Progenitor cell of endocrine pancreas (in vitro differentiated cells): Measurements from ENCODE around the gene NKAIN2. TPM values are rescaled to one million over a fixed set of nuclear protein-coding genes. Genes with fewer than 3 reads are reported as not detected.

ENCODE experiments used
- DNase-seq: peaks from one replicate; pipeline ENCODE4 v3.0.0; 2021; ENCODE audit warnings: low spot score; ENCODE audit not compliant: unreplicated experiment
- H3K27ac Mint-ChIP-seq: 2 replicates; pipeline ENCODE4 v1.8.0; 2021; ENCODE audit warnings: mild to moderate bottlenecking, moderate library complexity, mixed read lengths
- H3K27me3 Mint-ChIP-seq: 2 replicates; pipeline ENCODE4 v1.8.0; 2021; ENCODE audit warnings: mixed read lengths
- H3K36me3 Mint-ChIP-seq: 2 replicates; pipeline ENCODE4 v1.8.0; 2022; ENCODE audit warnings: mixed read lengths; ENCODE audit not compliant: insufficient read depth
- H3K4me1 Mint-ChIP-seq: 2 replicates; pipeline ENCODE4 v1.8.0; 2021; ENCODE audit warnings: low read depth, mixed read lengths
- H3K4me3 Mint-ChIP-seq: 2 replicates; pipeline ENCODE4 v1.8.0; 2021; ENCODE audit warnings: low read depth, mild to moderate bottlenecking, moderate library complexity, mixed read lengths
- H3K9me3 Mint-ChIP-seq: 2 replicates; pipeline ENCODE4 v1.8.0; 2021; ENCODE audit warnings: low read depth, mixed read lengths
- CTCF ChIP-seq: fragments of 200-600 bp; sonication (generic); IDR thresholded peaks from one replicate; pipeline ENCODE4 v1.5.0; 2021; ENCODE audit warnings: antibody characterized with exemption, mild to moderate bottlenecking; ENCODE audit not compliant: unreplicated experiment
- total RNA-seq: library from RNA; stranded (reverse); gene quantifications from 2 replicates; pipeline ENCODE4 v1.2.1, GENCODE V29; 2021

NKAIN2 gene
- total RNA-seq, 1 donor from 2014 or later: 2.5 TPM

- Mint-ChIP-seq H3K27ac (no peak overlapping the region), H3K4me1 (peaks cover 16% of the 10 kb centered on the region), H3K9me3 (peaks cover 9% of the 10 kb centered on the region), H3K4me3 (no peak overlapping the region), H3K27me3 (no peaks in the 10 kb centered on the region), H3K36me3 (no peaks in the 10 kb centered on the region)
- no peak for DNase-seq
- no peak for TF ChIP-seq CTCF
These were observed 248.5 kb downstream of the NKAIN2 start for GRCh38 chr6:124052120-124052519.

- H3K27ac Mint-ChIP-seq: no peak overlapping the region
- H3K36me3 Mint-ChIP-seq: no peaks in the 10 kb centered on the region
- no peak overlapping the region for H3K4me3 Mint-ChIP-seq
- no peaks in the 10 kb centered on the region for H3K27me3 Mint-ChIP-seq
- DNase-seq: no peak
- H3K9me3 Mint-ChIP-seq: peaks cover 9% of the 10 kb centered on the region
- TF ChIP-seq CTCF: no peak
- H3K4me1 Mint-ChIP-seq: peaks cover 28% of the 10 kb centered on the region
These were observed 249.7 kb downstream of the NKAIN2 start for GRCh38 chr6:124053315-124053714.

- peaks cover 34% of the 10 kb centered on the region for H3K4me1 Mint-ChIP-seq
- H3K4me3 Mint-ChIP-seq: no peak overlapping the region
- no peaks in the 10 kb centered on the region for H3K36me3 Mint-ChIP-seq
- no peaks in the 10 kb centered on the region for H3K27me3 Mint-ChIP-seq
- no peak for DNase-seq
- H3K27ac Mint-ChIP-seq: no peak overlapping the region
- peaks cover 9% of the 10 kb centered on the region for H3K9me3 Mint-ChIP-seq
- no peak for TF ChIP-seq CTCF
These were observed 250.4 kb downstream of the NKAIN2 start for GRCh38 chr6:124054034-124054433.

GRCh38 chr6:124055395-124055794 lies 251.7 kb downstream of the NKAIN2 start:
- H3K27me3 Mint-ChIP-seq: peaks cover 8% of the 10 kb centered on the region
- peaks cover 9% of the 10 kb centered on the region for H3K9me3 Mint-ChIP-seq
- H3K4me1 Mint-ChIP-seq: peaks cover 36% of the 10 kb centered on the region
- DNase-seq: no peak
- H3K36me3 Mint-ChIP-seq: no peaks in the 10 kb centered on the region
- H3K4me3 Mint-ChIP-seq: no peak overlapping the region
- H3K27ac Mint-ChIP-seq: no peak overlapping the region
- TF ChIP-seq CTCF: no peak

GRCh38 chr6:124055963-124056362 lies 252.3 kb downstream of the NKAIN2 start:
- Mint-ChIP-seq H3K9me3 (peaks cover 9% of the 10 kb centered on the region), H3K4me3 (no peak overlapping the region), H3K27ac (no peak overlapping the region), H3K4me1 (peaks cover 36% of the 10 kb centered on the region), H3K27me3 (peaks cover 8% of the 10 kb centered on the region), H3K36me3 (no peaks in the 10 kb centered on the region)
- DNase-seq: no peak
- TF ChIP-seq CTCF: no peak
